Measurements from ENCODE around the gene YIF1A.

Gene YIF1A, protein sequence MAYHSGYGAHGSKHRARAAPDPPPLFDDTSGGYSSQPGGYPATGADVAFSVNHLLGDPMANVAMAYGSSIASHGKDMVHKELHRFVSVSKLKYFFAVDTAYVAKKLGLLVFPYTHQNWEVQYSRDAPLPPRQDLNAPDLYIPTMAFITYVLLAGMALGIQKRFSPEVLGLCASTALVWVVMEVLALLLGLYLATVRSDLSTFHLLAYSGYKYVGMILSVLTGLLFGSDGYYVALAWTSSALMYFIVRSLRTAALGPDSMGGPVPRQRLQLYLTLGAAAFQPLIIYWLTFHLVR

DNA sequence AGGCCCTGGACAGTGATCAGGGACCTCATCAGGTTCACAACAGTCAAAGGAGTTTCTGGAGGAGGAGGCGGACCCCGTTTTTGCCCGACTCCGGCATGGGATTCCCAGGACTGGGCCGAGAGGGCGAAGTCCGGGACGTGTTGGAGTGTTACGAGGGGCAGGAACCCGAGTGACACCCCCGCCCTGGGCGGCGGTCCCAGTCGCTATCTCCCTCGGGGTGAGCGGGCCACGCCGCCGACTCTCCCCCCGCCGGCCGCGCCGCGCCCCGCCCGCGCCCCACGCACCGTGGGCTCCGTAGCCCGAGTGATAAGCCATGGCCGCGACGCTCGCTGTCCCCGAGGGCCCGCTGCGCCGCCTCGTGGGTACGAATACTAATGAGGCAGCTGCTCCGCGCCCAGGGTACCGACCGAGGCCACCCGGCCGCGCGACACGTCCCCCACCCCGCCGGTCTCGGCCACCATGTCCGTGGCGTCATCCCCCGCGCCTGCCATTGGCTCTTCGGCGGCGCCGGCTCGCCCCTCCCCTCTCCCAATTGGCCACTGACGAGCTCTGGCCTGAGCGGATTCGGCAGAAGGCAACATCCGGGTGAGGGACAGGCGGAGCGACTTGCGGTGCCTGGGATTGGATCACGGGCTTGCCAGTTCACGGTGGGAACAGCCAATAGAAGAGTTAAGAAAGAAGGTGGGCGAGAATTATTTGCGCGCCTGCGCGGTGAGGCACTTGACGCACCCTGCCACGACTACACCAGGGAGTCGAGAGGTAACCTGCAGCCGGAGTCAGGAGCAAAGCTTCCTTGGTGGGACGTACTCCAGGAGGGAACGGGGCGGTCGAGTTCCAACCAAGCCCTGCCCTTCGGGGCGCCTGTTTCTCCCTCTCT is at the start of gene YIF1A:
TSS of gene YIF1A (minus strand) at position 473 of the 877 bp plus-strand sequence. CDS start at position 315, 158 bp downstream.
- peak; percentile 100 for DNase-seq (ENCODE audit: low spot score)
- in situ Hi-C loops (cut with MboI; ENCODE audit: low sequenced_read_pairs, unreplicated experiment), result no loop called here

DNA sequence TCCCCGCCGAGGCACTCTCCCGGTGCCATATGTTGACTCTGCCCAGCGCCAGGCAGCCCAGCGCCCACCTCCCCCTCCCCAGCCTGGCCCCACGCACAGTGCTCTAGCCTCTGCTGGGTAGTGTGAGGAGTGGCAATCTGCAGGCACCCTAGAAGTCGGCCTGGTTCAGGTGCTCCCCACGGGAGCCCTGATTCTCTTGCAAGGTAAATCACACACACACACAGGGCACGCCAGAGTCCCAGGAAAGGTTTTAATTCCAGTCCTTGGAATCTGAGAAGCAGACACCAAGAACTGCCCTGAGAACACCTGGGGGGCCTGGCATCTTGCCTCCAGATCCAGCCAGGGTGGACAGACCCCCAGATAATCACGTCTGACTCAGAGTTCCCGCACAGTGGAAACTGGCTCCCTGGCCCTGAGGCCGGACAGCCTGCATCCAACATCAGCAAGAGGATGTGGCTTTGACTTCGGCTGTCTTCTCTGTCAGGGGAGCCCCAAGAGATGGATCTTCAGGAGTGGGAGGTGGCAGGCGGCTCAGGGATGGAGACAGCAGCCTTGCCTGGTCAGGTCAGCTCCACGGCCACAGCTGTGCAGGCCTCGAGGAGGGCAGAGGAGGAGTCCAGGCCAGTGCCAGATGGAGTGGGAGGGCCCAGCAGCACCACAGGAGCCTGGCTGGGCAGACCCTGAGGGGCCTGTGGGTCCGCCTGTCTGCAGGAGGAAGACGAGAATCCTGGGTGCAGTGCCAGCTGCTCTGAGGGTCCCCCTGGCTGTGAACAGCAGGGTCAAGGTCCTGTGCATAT is 48.4 kb upstream of the YIF1A start:
- in situ Hi-C loops (cut with MboI; ENCODE audit: low sequenced_read_pairs, unreplicated experiment), result no loop called here
- DNase-seq (ENCODE audit: low spot score), result no peak
- TF ChIP-seq, protein P1, sequence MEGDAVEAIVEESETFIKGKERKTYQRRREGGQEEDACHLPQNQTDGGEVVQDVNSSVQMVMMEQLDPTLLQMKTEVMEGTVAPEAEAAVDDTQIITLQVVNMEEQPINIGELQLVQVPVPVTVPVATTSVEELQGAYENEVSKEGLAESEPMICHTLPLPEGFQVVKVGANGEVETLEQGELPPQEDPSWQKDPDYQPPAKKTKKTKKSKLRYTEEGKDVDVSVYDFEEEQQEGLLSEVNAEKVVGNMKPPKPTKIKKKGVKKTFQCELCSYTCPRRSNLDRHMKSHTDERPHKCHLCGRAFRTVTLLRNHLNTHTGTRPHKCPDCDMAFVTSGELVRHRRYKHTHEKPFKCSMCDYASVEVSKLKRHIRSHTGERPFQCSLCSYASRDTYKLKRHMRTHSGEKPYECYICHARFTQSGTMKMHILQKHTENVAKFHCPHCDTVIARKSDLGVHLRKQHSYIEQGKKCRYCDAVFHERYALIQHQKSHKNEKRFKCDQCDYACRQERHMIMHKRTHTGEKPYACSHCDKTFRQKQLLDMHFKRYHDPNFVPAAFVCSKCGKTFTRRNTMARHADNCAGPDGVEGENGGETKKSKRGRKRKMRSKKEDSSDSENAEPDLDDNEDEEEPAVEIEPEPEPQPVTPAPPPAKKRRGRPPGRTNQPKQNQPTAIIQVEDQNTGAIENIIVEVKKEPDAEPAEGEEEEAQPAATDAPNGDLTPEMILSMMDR (IDR thresholded peaks at IDR 0.05; ENCODE audit: borderline replicate concordance, control extremely low read depth, extremely low read depth, insufficient read depth, missing control alignments), result no peak

More for the DNA sequence above, at the start of gene YIF1A:
- TF ChIP-seq, protein P1 (IDR thresholded peaks at IDR 0.05; ENCODE audit: borderline replicate concordance, control extremely low read depth, extremely low read depth, insufficient read depth, missing control alignments), result no peak

DNA sequence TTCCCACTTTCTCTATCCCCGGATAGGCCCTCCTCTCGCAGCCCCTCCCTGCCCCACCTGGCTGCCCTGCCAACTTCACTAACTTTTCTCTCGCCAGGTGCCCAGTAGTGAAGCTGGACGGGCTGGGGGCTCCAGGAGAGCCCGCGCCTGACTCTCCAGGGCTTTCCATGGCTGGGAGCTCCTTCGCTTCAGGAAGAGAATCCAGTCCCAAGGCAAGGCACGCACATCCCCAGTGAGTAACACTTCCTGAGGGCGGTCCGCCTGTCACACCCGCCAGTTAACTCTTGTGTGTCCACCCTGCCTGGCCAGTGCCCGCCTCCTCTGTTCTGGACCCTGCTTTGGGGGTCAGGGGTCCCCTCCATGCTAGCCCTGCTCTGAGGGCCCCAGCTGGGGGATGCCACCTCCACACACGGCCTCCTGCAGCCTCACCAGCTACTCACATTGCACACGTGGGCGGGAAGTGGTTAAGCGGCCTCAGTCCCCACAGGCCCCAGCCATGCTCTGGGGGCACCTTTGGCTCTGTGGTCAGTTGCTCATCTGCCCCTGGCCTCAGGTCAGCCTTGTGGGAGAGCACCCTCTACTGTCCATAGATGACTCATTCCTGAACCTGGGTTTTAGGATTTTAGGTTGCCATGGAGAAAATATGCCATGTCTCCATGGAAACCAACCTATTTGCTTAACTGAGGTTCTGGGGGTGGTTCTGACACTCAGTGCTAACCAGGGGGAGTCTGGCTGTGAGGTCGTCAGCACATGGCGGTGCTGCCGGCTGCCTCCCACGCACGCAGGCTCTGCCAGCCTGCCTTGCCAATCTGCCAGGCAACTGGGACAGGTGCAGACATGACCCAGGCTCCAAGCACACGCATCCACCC is 47.5 kb upstream of the YIF1A start, which contains the start of gene RIN1:
TSS of gene RIN1 (minus strand) at position 201 of the 869 bp plus-strand sequence. CDS start at position 169, 32 bp downstream.
- peak; percentile 86 for DNase-seq (ENCODE audit: low spot score)
- in situ Hi-C loops (cut with MboI; ENCODE audit: low sequenced_read_pairs, unreplicated experiment), result no loop called here
- TF ChIP-seq, protein P1 (IDR thresholded peaks at IDR 0.05; ENCODE audit: borderline replicate concordance, control extremely low read depth, extremely low read depth, insufficient read depth, missing control alignments), result peak; percentile 19

DNA sequence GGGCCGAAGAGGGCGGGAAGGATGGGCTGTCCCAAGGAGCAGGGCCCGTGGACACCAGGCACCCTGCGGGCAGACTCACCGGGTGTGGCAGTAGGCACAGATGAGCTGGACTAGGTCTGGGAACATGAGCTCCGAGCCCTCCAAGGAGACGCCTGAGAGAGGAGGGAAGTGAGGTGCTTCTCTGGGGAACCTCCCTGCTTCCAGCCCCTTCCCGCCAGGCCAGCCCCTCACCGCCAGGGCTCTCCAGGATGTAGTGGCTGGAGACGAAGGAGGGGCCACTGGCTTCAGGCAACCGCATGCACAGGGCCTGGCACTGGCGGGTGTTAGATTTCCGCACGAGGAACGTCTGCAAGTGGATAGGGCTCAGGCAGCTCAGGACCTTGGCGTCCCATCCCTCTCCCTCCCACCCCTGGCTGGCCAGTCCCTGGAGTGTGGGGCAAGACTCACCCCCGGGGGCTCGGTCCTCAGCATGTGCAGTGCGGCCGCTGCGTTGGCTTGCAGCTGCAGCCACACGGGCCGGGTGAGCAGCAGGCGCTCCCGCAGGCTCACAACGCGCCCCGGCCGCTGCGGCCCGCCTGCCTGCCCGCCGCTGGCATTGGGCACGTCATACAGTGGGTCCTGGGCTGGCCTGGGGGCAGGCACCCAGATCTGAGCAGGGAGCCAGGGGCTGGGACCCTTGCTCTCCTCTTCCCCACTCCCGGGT is 46.7 kb upstream of the YIF1A start:
- TF ChIP-seq, protein P1 (IDR thresholded peaks at IDR 0.05; ENCODE audit: borderline replicate concordance, control extremely low read depth, extremely low read depth, insufficient read depth, missing control alignments), result no peak
- in situ Hi-C loops (cut with MboI; ENCODE audit: low sequenced_read_pairs, unreplicated experiment), result no loop called here
- DNase-seq (ENCODE audit: low spot score), result no peak

DNA sequence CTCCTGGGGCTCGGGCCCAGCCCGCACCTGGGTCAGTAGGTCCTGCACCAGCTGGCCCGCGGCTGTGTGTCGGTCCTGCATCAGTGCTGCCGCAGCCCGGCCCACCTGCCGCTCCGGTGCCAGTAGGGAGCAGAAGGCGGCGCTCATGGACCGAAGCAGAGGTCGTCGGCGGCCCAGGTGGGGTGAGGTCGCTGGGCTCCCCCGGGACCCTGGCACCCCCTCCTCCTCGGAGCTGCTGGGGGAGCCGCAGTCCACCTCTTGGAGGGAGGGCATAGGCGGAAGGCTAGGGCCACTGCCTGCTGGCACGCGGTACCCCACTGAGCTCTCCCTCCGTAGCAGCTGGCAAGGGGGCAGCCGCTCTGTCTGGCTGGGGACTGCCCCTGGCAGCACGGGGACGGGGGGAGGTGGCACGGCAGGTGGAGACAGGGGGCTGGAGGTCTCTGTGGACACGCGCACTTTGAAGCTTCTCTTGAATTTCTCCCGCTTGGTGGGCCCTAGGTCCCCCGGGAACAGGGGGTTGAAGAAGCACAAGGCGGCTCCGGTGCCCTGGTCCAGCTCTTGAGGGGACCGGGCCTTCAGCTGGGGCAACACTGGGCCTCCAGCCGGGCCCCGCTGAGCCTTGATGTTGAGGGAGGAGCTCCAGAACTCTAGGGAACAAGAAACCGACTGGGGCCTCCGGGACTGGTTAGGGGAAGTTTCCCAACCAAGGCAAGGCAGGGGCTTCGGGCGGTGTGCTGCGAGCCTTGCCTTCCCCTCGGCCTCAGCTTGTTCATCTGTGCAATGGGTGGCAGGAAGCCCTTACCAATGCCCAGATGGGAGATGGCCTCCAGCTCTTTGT is 45.9 kb upstream of the YIF1A start:
- in situ Hi-C loops (cut with MboI; ENCODE audit: low sequenced_read_pairs, unreplicated experiment), result no loop called here
- DNase-seq (ENCODE audit: low spot score), result no peak
- TF ChIP-seq, protein P1 (IDR thresholded peaks at IDR 0.05; ENCODE audit: borderline replicate concordance, control extremely low read depth, extremely low read depth, insufficient read depth, missing control alignments), result no peak
